Hippocampal formation (tissue), 2 donors: Measurements from ENCODE around the gene LIPT2.

Source experiments
- DNase-seq, 2 donors: peaks; one replicate each; lab custom pipeline; 2025; lab: John Stamatoyannopoulos, UW

LIPT2 gene

DNA sequence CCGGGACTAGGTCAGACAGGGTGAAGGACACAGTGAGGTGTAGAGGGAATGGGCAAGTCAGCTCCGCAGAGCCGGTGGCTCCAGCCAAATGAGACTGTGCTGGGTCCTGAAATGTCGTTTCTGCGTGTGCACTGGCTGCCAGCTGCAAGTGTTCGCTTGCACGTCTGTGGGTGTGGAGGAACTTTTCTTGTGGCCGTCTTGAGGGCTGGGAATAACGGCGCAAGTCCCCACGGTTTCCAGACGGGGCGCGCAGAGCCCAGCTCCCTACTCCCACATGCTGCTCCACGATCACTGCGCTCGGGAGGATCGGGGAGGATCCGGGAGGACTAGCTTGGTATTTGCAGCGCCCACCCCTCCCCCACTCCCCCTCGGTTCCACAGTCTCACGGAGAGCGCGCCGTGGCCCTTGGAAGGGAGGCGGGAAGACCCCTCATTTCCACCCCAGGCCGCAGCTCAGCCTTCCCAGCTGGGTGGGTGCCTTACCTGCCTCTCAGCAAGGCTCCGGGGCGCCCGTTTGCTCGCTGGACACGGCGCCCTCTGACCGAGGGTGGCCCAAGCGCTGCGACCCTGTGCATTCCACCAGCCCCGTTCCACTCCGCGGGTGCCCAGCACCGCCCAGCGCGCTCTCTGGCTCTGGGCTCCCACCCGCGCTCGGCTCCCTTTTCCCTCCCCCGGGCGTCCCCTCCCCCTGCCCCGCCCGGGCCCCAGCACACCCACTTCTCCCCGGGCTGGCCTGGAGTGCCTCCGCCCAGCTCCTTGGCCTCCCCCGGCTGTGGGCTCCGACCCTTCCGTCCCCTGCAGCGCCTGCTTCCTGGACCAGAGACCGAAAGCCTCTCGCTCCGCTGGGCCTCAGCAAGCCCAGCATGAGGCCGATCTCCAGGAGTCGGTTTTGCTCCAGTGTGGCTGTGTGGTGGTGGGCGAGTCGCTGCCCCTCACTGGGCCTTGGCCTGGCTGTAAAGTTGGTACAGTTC is 26.3 kb downstream of the LIPT2 start, which contains the start of gene KCNE3:
Gene KCNE3, minus strand, starts transcription at position 634 of the 970 bp plus-strand sequence. CDS start 9,986 bp downstream, outside the sequence.
- no peak for DNase-seq

DNA sequence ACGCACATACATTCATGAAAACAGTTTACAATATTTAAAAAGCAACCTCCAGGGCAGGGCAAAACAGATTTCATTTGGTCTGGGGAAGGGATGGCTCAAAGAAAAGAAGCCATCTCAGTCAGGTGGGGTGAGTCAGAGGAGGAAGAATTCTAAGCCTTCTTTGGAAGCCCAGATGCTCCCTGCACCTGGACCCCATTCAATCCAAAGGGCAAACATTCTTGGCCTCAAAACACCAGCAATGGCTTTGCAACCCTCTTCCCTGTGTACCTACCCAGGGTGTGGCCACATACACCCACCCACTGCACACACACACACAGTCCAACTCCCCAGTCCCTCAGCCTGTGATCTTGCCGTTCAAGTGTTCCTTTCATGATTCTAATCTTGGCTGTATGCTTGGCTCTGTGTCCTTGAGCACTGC is 28.2 kb downstream of the LIPT2 start:
- no peak for DNase-seq

DNA sequence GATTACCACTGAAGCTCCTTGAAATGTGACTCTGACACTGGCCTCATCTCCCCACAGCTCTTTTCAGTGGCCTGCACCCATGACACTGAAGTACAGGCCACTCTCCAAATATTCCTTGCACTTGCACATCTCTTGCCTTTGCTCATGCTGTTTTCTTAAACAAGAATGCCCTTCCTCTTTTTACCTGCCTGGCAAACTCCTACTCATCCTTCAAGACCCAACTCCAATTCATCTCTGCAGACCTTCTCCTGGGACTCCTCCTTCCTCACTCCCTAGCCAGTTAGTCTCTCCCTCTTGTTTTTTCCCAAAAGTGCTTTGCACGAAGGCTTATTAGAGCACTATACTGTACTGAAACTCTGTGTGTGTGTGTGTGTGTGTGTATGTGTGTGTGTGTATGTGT is 28.8 kb downstream of the LIPT2 start:
- no peak for DNase-seq

DNA sequence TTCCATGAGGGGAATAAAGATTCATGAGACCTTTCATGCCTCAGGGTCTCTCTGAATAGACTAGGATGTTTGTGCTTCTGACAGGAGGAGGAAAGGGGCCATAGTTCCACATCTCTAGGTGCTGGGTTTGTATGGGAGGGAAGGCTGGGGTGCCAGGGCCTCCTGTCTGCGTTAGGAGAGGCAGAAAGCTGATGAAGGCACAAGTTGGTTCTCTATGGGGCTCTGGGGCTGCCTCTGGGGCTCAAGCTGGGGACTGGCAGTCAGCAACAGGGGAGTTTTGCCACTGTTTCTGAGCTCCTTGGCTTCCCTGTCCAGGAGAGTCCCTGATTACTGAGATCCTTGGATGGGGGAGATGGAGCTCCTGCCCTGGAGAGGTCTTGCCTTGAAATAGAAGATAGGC is 30.3 kb downstream of the LIPT2 start:
- DNase-seq = no peak

GRCh38 chr11:74462631-74463030 is 30.9 kb downstream of the LIPT2 start:
- peak in 1 of 2 donors; percentile 14 for DNase-seq

- DNase-seq = peak; percentile 29 to 33
Observed at GRCh38 chr11:74462009-74462408, 31.5 kb downstream of the LIPT2 start.

DNA sequence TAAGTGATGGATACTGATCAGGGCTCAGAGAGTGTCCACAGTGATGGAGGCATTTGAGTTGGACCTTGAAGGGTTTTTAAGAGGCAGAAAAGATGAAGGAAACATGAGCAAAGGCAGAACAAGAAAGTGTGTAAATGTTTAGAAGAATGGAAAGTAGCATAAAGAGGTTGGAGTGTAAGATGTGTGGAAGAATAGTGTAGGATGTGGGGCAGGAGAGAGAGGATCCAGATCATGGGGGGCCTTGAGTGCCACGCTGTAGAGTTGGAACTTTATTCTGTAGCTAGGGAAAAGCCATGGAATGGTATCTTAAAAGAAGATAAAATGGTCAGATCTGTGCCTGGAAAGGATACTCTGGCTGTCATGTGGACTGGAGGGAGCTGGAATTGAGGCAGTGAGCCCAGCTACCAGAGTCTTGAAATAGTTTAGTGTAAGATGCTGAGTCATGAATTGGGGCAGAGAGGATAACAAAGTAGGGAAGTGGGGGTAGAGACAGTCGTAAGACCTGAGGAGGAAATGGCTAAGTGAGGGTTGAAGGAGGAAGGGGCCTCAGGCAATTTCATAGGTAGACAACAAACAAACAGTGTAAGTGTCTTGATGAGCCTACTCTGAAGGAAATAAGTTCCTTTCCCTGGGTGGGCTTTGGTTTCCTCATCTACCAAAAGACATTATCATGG is 32.9 kb downstream of the LIPT2 start:
- DNase-seq = peak in 1 of 2 donors; percentile 23

DNA sequence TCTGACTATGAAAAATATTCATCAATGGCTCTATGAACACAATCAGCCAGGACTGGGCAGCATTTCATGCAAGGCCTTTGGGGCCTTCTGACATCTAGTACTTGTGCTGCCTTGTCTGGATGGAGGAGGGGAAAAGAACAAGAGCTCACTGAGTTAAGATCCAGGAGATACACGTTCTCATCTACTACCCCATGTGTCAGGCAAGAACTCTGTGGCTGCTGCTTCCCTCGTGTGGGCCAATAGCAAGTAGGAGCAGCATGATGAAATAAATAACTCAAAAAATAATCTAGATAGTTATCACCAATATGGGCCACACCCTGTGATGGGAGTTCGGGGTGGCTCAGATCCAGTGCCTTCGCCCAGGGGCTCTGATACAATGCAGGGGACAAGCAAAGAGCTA is 33.5 kb downstream of the LIPT2 start:
- no peak for DNase-seq

DNA sequence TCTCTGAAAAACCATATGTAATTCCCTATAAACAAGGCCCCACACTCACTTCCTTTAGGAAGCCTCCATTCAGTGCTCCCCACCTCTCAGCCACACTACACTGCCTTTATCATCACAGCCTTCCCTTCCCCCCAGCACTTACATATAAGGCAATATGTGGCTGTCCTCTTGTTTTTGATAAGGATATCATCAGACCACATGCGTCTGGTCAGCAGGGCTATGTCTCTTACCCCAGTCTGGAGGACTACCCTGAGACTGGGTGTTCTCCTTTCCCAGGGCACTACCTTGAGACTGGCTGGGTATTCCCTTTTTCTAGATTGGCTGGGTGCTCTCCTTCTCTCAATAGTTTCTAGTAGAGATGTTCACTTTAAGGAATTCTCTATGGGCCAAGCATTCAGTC is 33.9 kb downstream of the LIPT2 start:
- DNase-seq = no peak

DNA sequence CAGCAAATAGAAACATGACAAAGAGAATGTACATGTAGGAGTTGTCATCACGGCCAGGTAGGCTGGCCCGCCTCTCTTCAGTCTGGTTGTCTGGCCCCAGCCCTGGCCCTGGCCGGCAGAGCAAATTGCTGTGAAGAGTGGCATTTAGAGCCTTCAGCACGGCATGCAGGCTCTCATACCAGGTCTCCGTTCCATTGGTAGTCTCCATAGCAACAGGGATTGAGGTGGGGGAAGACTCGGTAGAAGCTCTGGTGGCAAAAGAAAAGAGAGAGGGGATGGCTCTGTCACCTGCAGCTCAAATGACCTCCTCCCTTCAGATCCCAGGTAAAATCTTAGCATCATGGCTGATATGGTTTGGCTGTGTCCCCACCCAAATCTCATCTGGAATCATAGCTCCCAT is 36.2 kb downstream of the LIPT2 start:
- DNase-seq = no peak

GRCh38 chr11:74453373-74453975 is 40.0 kb downstream of the LIPT2 start:
- DNase-seq = peak in 1 of 2 donors; percentile 36

- no peak for DNase-seq
Observed at GRCh38 chr11:74452366-74452765, 41.2 kb downstream of the LIPT2 start.

- no peak for DNase-seq
Observed at GRCh38 chr11:74450318-74450717, 43.2 kb downstream of the LIPT2 start.

DNA sequence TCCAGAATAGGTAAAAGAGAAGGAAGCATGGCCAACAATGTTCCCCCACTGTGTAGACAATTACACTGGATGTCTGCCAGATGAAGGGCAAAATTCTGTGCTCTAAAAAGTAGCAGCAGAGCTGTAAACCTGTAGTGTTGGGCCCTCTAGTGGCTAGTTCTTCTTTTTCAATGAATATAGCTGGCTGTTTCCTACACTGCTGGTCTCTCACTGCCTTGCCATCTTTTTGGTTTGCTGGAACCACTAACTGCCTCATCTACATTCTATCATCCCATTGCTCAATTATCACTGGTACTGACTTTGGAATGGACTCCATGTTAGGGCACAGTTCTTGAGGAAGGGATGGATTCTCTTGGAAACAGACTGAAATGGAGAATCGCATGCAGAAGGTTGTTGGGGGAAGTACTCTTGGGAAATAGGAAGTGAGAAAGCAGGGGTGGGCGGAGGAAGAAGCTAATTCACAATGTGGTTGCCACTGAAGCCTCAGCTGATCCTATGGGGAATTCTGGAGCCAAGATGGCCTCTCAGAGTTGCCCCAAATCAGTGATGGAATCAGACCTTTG is 44.1 kb downstream of the LIPT2 start:
- DNase-seq = peak in 1 of 2 donors; percentile 85

DNA sequence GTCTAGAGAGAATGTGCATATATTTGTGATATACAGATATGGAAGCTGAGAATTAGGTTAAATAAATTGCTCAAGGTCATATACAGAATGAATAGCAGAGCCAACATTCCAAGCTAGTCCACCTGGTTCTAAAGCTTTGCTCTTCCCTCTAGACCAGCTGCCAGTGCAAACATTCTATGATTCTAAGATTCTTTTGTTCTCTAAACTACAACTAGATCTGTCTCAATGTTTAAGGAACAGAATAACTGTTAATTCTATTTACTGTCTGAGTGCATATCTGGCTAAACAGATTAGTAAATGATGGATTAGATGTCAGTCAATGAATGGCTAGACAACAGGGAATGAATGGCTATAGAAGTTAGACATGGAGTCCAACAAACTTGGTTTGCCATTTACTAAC is 45.8 kb downstream of the LIPT2 start:
- no peak for DNase-seq

- DNase-seq = no peak
Observed at GRCh38 chr11:74446532-74446938, 47.0 kb downstream of the LIPT2 start.

DNA sequence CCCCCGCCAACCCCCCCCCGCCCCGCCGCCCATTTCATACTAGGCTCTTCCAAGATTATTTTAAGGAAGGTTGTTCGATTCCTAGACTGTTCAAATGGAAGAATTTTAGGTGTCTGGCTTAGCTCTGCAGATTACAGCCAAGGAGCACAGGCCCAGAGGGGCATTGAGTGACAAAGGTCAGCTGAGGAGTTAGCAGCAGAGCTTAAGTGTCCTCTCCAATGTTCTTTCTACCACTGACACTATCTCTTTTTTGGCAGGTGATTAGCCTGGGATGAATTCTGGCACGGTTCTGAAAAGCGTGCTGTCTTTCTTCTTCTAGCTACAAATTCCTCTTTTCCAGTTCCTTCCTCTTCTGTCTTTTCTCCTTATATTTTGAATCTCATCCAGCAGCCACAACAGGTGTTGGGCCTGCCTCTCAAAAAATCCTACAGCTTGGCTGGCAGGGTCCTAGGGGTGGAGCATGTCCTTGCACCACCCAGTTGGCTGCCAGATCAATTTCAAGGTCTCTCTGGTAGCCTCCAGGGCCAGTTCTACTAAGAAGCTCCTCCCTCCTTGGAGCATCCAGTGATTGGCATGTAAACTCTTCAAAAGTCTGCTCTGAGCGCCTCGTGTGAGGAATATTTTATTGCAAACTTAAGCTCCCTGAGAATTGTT is 49.2 kb downstream of the LIPT2 start:
- DNase-seq = no peak

DNA sequence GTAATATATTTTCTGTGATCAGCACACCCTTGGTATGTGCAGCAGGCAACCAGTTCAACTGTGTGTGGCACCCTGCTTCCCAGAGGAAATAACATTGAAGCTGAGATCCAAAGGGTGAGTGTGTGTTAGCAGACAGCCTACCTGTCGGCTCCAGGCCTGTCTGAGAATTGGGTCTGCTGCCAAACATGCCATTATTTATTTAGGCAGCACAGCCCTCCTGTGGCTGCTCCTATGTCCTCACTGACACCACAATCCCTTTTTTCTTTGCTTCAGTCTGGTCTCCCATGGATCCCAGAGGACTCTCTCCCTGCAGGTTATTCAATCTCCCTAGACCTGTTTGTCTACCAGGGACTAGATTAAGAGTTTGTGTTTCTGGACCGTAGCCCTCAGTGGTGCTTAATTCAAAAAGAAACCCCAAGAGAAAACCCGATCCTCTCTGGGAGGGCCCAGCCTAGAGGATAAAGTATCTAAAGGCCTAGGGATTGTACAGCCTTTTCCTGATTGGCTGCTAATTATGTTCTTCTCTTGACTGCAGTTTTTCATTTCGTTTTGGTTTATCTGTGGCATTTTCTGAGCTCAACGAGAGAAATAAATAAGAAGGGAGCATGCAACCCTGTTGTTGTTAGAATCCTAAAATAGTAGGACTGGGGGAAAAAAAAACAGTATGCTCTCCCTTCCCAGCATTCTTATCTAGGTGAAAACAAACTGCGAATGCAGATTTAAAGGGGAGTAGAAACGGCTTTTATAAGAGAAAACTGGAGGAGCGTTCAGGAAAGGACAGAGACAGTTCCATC is 50.3 kb downstream of the LIPT2 start:
- DNase-seq = no peak

DNA sequence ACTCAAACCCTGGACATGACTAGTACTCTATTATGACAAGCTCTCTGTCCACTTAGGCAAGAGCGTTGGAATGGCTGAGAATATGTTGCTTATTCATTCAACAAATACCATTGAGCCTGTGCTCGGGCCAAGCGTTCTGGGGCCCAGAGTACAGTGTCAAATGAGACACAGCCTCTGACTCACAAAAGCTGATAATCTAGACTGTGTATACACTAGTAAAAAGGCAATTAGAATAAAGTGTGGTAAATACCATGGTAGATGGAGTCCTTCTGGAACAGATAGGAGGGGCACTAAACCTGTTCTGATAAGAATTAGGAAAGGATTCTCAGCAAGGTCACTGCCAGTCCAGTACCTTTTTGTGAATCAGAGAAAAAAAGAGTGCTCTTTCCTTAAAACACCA is 50.9 kb downstream of the LIPT2 start:
- no peak for DNase-seq
